ENCODE measurements around the gene BTF3.

DNA sequence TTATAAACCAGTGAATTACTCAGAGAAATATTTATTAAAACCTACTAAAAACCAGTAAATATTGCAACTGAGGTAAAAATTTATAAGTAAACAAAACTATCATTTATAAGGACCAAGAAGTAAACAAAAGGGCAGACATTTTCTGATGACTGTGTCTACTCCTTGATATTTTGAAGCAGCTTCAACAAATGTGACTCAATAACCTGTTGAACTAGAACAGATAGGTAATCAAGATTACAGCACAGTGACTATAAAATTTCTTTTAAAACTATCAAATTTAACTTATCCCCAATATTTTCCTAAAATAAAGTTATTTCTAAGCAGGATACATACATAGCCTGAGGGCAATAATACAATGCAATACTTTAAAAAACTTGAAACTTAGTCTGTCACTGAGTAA lies 54.4 kb downstream of the BTF3 start:
- TF ChIP-seq POLR2A (IDR thresholded peaks at IDR 0.05; ENCODE audit: low read depth, low read length): no peak
- TF ChIP-seq TAF1 (IDR thresholded peaks at IDR 0.05; ENCODE audit: borderline replicate concordance, low read depth, low read length): no peak
- no peak for TF ChIP-seq POLR2AphosphoS5 (IDR thresholded peaks at IDR 0.05; ENCODE audit: low read depth, low read length)
